ENCODE results near the gene EMSY.

Gene EMSY

DNA sequence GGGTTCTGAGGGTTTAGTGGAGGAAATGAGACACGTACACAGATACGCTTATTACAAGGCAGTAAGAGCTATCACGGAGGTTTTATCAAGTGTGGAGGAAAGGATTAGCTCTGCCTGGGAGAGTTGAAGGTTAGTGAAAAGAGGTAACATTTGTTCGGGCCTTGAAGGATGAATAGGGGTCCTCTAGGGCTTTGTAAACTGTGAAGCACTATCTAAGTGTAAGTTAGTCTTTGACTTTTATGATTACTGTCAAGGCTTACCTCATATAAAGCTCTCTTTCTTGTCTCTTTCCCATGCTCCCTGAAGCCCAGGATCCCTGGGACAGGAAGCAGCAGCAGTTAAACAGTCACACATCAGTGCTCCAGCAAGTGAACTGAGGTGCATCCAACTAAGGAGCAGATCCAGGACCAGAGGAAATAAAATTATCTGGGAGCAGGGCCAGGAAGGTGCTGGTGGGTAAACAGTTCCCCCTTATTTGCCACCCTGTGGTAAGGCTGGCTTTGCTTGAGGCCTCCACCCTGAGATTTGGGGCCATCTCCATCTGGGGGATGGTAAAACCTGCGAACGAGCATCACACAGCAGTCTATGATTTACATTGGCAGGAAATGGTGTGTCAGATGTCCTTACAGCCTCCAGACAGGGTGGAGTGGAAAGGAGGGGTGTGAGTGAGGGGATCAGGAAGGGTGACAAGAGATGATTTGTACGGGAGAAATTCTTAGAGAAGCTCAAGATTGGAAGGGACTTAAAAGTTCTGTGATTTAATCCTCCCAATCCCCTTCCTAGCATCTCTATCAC is 36.5 kb upstream of the EMSY start:
- H3K27ac ChIP-seq: no peak overlapping the region
- TF ChIP-seq ZFX (IDR thresholded peaks at IDR 0.05): no peak

DNA sequence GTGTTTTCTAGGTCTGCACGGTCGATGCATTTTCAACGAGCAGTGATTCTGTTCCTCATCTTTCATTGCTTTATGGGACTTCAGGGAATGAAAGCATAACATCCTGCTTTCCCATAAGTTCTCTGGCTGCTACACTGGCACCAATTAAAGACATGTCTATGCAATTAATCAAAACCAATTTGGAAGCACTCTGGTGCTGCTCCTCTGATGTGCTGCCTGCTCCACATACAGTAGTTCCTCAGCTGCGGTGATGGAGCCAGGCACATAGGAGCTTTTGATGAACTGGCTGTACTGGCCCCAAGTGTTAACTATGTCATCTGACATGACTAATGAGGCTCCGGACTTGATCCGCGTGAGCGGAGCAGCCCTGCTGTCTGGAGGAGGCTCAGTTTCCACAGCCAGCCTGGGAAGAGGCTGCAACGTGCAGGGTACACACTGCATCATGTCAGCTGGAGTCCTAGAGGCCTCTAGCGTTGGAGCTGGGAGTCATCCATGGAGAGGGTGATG is 33.9 kb upstream of the EMSY start:
- no peak for TF ChIP-seq ZFX (IDR thresholded peaks at IDR 0.05)
- TF ChIP-seq, protein P1, sequence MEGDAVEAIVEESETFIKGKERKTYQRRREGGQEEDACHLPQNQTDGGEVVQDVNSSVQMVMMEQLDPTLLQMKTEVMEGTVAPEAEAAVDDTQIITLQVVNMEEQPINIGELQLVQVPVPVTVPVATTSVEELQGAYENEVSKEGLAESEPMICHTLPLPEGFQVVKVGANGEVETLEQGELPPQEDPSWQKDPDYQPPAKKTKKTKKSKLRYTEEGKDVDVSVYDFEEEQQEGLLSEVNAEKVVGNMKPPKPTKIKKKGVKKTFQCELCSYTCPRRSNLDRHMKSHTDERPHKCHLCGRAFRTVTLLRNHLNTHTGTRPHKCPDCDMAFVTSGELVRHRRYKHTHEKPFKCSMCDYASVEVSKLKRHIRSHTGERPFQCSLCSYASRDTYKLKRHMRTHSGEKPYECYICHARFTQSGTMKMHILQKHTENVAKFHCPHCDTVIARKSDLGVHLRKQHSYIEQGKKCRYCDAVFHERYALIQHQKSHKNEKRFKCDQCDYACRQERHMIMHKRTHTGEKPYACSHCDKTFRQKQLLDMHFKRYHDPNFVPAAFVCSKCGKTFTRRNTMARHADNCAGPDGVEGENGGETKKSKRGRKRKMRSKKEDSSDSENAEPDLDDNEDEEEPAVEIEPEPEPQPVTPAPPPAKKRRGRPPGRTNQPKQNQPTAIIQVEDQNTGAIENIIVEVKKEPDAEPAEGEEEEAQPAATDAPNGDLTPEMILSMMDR (conservative IDR thresholded peaks at IDR 0.05): no peak
- H3K27ac ChIP-seq: no peak overlapping the region

DNA sequence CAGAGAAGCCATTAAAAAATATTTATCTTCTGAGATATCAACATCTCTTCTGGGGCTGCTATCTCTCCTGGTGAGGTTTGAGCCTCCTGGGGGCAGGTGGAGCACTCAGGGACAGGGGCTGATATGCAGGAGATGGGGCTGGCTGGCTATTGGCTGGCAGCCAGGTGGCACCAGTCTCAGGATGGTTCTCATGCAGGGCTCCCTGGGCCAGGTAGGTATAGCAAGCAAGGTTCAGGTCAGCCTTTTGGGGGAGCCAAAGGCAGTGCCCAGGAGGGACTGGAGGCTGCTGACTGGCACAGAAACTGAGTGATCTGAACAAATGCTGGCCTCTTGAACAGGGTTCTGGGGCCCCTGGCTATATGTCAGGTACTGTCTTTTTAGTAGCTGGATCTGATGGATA is 29.7 kb upstream of the EMSY start:
- no peak overlapping the region for H3K27ac ChIP-seq
- TF ChIP-seq, protein P1 (conservative IDR thresholded peaks at IDR 0.05): no peak
- TF ChIP-seq ZFX (IDR thresholded peaks at IDR 0.05): no peak

GRCh38 chr11:76419896-76420295 is 24.9 kb upstream of the EMSY start:
- no peak for TF ChIP-seq ZFX (IDR thresholded peaks at IDR 0.05)
- TF ChIP-seq, protein P1 (conservative IDR thresholded peaks at IDR 0.05): peak; percentile 66
- no peak overlapping the region for H3K27ac ChIP-seq

DNA sequence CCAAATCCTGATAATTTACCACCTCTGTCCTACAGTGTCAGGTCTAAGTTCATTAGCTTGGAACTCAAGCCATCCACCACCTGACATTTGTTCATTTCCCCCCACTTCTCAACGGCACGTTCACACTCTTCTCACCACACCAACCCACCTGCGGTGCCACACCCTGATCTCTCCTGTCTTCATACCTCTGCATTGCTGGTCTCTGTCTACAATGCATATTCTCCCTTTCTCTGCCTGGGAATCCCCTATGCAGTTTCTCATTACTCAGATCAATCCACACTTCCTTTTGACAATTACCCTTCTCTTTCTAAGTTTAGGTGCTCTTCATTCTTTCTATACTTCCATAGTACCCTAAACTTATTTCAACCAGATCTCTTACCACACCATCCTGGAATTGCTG is 20.4 kb upstream of the EMSY start:
- TF ChIP-seq, protein P1 (conservative IDR thresholded peaks at IDR 0.05): no peak
- TF ChIP-seq ZFX (IDR thresholded peaks at IDR 0.05): no peak
- no peak overlapping the region for H3K27ac ChIP-seq

DNA sequence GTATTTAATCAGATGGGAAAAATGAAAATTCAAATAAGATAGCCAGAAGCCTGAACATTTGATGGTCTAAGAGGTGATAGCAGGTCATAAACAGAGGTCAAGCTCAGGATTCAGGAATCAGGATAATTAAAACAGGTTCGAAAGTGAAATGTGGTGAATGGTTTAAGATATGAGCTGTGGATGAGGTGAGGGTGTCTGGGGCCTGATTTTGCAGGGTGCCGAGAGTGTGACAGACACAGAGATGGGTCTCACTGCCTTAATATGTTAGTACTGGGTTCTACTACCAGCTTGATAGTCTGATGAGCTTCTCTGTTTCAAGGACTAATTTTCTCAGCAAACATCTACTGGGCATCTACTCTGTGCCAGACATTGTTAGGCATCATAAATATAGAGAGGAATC is 19.9 kb upstream of the EMSY start:
- TF ChIP-seq ZFX (IDR thresholded peaks at IDR 0.05): no peak
- TF ChIP-seq, protein P1 (conservative IDR thresholded peaks at IDR 0.05): no peak
- H3K27ac ChIP-seq: no peak overlapping the region

GRCh38 chr11:76426660-76427059 is 18.2 kb upstream of the EMSY start:
- H3K27ac ChIP-seq: no peak overlapping the region
- TF ChIP-seq, protein P1 (conservative IDR thresholded peaks at IDR 0.05): no peak
- TF ChIP-seq ZFX (IDR thresholded peaks at IDR 0.05): no peak

DNA sequence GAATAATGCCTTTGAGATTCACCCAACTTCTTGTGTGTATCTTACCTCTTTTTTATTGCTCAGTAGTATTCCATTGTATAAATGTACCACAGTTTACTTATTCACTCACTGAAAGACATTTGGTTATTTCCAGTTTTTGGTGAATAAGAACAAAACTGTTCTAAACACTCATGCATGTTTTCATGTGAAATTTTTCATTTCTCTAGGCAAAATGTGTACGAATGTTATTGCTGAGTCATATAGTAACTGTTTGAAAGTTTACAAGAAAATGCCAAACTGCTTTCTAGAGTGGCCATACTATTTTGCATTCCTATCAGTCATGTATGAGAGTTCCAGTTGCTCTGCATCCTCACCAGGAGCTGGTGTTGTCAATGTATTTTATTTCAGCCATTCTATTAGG is 8.8 kb upstream of the EMSY start:
- no peak overlapping the region for H3K27ac ChIP-seq
- TF ChIP-seq, protein P1 (conservative IDR thresholded peaks at IDR 0.05): no peak
- TF ChIP-seq ZFX (IDR thresholded peaks at IDR 0.05): no peak
